ENCODE data around the gene HMGCL. TPM values are rescaled to one million over a fixed set of nuclear protein-coding genes. Genes with fewer than 3 reads are reported as not detected.

The HMGCL gene
- total RNA-seq, 1 experiment from 2014 or later = 30.8 TPM

DNA sequence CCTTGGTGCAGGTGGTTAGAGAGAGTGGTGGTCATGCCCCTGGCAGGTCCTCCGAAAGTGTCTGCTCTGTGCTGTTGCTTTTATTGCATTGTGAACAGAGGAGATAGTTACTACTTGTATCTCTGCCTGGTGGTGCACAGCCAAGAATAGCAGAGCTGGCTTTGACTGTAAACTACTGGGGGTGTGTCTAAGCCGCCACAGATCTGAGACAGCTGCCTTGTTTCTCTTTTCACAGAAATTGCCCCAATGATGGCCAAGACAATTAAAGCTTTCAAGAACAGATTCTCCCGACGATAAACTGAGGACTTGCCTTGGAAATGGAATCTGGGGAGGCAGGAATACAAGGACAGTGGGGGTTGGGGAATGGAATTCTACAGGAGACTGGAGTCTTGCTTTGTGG, 66.0 kb downstream of the HMGCL start:
- BruUV-seq (replicated peaks) = no TSS peak

DNA sequence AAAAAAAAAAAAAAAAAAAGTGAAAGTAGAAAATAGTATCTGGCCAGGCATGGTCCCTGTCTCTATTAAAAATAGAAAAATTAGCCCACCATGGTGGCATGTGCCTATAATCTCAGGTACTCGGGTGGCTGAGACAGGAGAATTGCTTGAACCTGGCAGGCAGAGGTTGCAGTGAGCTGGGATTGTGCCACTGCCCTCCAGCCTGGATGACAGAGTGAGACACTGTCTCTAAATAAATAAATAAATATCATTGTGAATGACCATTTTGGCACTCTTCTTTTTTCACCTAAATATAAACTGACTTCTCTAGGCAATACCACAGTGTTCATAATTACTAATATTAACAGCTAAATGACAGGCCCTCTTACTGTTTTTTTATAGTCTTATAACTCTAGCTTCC, 67.4 kb downstream of the HMGCL start:
- ChIA-PET POLR2A (interaction anchor here (0.6 kb wide), 3 partner anchors 13 to 65 kb away, joined by 6 to 14 read pairs (median 8); no protein-coding TSS in a partner anchor), CTCF (interaction anchor here (0.6 kb wide), 1 partner anchor 14 kb away, joined by 5 read pairs; no protein-coding TSS in a partner anchor)
- Histone ChIP-seq H3K4me1 (ENCODE audit: control insufficient read depth, insufficient read depth, low read length) (no peaks in the 10 kb centered on the region), H3K27ac (ENCODE audit: low read length) (no peak overlapping the region), H3K9me3 (ENCODE audit: control insufficient read depth, insufficient read depth, low read depth, low read length) (no peaks in the 10 kb centered on the region), H3K4me3 (ENCODE audit: low read depth in 2 of 2, low read length in 2 of 2) (no peak overlapping the region), H3K36me3 (ENCODE audit: control insufficient read depth, insufficient read depth, low read length) (peaks cover 36% of the 10 kb centered on the region), H3K27me3 (ENCODE audit: control insufficient read depth, insufficient read depth, low read length) (no peaks in the 10 kb centered on the region)
- ATAC-seq (no peak), DNase-seq (ENCODE audit: low read depth, low spot score) (no peak)
- intact Hi-C loops (cut with micrococcal nuclease; ENCODE audit: unreplicated experiment) (no loop called here), in situ Hi-C loops (cut with HindIII; ENCODE audit: low pct_unique_long_range_greater_than_20kb, low sequenced_read_pairs) (no loop called here)
- TF ChIP-seq SIN3A (IDR thresholded peaks at IDR 0.05; ENCODE audit: borderline replicate concordance, insufficient read depth, low read depth, low read length) (no peak), TCF7L2 (IDR thresholded peaks at IDR 0.05; ENCODE audit: low read depth, low read length) (no peak), POLR2AphosphoS5 (IDR thresholded peaks at IDR 0.05; ENCODE audit: low read depth, low read length) (no peak)
- TF ChIP-seq, protein P1, sequence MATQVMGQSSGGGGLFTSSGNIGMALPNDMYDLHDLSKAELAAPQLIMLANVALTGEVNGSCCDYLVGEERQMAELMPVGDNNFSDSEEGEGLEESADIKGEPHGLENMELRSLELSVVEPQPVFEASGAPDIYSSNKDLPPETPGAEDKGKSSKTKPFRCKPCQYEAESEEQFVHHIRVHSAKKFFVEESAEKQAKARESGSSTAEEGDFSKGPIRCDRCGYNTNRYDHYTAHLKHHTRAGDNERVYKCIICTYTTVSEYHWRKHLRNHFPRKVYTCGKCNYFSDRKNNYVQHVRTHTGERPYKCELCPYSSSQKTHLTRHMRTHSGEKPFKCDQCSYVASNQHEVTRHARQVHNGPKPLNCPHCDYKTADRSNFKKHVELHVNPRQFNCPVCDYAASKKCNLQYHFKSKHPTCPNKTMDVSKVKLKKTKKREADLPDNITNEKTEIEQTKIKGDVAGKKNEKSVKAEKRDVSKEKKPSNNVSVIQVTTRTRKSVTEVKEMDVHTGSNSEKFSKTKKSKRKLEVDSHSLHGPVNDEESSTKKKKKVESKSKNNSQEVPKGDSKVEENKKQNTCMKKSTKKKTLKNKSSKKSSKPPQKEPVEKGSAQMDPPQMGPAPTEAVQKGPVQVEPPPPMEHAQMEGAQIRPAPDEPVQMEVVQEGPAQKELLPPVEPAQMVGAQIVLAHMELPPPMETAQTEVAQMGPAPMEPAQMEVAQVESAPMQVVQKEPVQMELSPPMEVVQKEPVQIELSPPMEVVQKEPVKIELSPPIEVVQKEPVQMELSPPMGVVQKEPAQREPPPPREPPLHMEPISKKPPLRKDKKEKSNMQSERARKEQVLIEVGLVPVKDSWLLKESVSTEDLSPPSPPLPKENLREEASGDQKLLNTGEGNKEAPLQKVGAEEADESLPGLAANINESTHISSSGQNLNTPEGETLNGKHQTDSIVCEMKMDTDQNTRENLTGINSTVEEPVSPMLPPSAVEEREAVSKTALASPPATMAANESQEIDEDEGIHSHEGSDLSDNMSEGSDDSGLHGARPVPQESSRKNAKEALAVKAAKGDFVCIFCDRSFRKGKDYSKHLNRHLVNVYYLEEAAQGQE (IDR thresholded peaks at IDR 0.05; ENCODE audit: insufficient read depth in 1 of 2, low read depth in 2 of 2, low read length in 1 of 2) = no peak
- TF ChIP-seq, protein P2, sequence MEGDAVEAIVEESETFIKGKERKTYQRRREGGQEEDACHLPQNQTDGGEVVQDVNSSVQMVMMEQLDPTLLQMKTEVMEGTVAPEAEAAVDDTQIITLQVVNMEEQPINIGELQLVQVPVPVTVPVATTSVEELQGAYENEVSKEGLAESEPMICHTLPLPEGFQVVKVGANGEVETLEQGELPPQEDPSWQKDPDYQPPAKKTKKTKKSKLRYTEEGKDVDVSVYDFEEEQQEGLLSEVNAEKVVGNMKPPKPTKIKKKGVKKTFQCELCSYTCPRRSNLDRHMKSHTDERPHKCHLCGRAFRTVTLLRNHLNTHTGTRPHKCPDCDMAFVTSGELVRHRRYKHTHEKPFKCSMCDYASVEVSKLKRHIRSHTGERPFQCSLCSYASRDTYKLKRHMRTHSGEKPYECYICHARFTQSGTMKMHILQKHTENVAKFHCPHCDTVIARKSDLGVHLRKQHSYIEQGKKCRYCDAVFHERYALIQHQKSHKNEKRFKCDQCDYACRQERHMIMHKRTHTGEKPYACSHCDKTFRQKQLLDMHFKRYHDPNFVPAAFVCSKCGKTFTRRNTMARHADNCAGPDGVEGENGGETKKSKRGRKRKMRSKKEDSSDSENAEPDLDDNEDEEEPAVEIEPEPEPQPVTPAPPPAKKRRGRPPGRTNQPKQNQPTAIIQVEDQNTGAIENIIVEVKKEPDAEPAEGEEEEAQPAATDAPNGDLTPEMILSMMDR (IDR thresholded peaks at IDR 0.05) = no peak
- no TSS peak for BruUV-seq (replicated peaks)

More for the DNA sequence above, 66.0 kb downstream of the HMGCL start:
- H3K4me3 ChIP-seq (ENCODE audit: low read depth in 2 of 2, low read length in 2 of 2) = no peak overlapping the region
- peaks cover 25% of the 10 kb centered on the region for H3K36me3 ChIP-seq (ENCODE audit: control insufficient read depth, insufficient read depth, low read length)
- ChIA-PET POLR2A (no interaction called here), CTCF (interaction anchor here (0.5 kb wide), 1 partner anchor 81 kb away, joined by 4 read pairs; no protein-coding TSS in a partner anchor)
- H3K27ac ChIP-seq (ENCODE audit: low read length) = no peak overlapping the region
- no peaks in the 10 kb centered on the region for H3K9me3 ChIP-seq (ENCODE audit: control insufficient read depth, insufficient read depth, low read depth, low read length)
- in situ Hi-C loops (cut with HindIII; ENCODE audit: low pct_unique_long_range_greater_than_20kb, low sequenced_read_pairs) (no loop called here), intact Hi-C loops (cut with micrococcal nuclease; ENCODE audit: unreplicated experiment) (no loop called here)
- no peaks in the 10 kb centered on the region for H3K4me1 ChIP-seq (ENCODE audit: control insufficient read depth, insufficient read depth, low read length)
- TF ChIP-seq, protein P2 (IDR thresholded peaks at IDR 0.05) = no peak
- no peak for TF ChIP-seq POLR2AphosphoS5 (IDR thresholded peaks at IDR 0.05; ENCODE audit: low read depth, low read length)
- TF ChIP-seq TCF7L2 (IDR thresholded peaks at IDR 0.05; ENCODE audit: low read depth, low read length) = no peak
- TF ChIP-seq SIN3A (IDR thresholded peaks at IDR 0.05; ENCODE audit: borderline replicate concordance, insufficient read depth, low read depth, low read length) = no peak
- TF ChIP-seq, protein P1 (IDR thresholded peaks at IDR 0.05; ENCODE audit: insufficient read depth in 1 of 2, low read depth in 2 of 2, low read length in 1 of 2) = no peak
- DNase-seq (ENCODE audit: low read depth, low spot score) (no peak), ATAC-seq (no peak)
- H3K27me3 ChIP-seq (ENCODE audit: control insufficient read depth, insufficient read depth, low read length) = no peaks in the 10 kb centered on the region
